Skin of body (tissue), 2 donors: ENCODE results near the gene KCNQ1. TPM values are rescaled to one million over a fixed set of nuclear protein-coding genes. Genes with fewer than 3 reads are reported as not detected.

Source experiments
- DNase-seq: peaks from one replicate; lab custom pipeline; 2025; lab: John Stamatoyannopoulos, UW
- total RNA-seq: library from RNA; depleted of rRNA; stranded (reverse); fragments of >200 nt; gene quantifications from one replicate; pipeline ENCODE4 v1.2.3, GENCODE V29; 2014

KCNQ1 gene
- total RNA-seq, 1 donor from 2014 or later = 1.3 TPM

DNA sequence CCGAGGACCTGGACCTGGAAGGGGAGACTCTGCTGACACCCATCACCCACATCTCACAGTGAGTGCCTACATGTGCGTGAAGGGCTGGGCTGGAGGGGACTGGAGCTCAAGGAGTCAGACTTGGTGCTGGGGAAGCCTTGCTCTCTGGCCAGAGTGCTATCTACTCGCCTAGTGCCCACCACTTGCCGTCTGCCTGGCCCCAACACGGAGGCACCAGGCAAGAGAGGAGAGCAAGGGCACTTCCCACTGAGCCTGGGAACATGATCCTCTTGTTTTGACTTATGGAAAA is 217.2 kb downstream of the KCNQ1 start:
- no peak for DNase-seq

GRCh38 chr11:2662430-2663299 is 217.9 kb downstream of the KCNQ1 start:
- DNase-seq = no peak

DNA sequence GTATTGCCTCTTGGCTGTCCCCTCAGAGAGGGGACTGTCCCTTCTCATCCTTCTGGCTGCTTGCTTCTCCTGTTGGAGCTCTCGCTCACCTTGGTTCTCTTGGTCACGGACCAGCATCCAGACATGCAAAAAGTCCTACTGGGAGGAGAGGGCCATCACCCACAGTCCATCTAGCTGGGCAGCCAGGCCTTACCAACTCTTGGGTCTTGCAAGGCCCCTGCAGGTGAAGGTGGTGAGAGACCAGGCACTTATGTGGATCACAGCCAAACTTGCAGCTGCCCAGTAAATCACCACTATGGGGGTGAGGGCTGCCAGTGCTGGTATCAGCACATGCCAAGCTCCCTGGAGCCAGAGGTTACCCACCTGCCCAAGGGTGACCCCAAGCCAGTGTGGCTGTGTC is 218.7 kb downstream of the KCNQ1 start:
- no peak for DNase-seq

DNA sequence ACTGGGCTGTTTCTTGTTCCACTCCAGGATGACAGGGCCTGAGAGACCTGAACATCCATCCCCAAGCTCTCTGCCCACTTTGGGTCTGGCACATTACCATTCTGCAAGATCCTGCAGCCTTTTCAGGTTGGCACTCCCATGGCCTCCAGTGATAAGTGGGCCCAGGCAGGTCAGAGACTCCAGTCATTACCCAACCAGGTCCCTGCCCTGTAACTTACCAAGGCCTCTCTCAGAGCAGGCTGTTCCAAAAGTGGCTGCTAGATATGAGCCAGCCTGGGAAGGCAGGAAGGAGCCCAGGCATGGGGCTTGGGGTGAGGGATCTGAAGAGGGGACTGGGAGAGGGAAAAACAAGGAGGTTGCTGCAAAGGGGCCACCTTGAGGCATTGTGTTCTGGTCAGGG is 219.1 kb downstream of the KCNQ1 start:
- DNase-seq = no peak

DNA sequence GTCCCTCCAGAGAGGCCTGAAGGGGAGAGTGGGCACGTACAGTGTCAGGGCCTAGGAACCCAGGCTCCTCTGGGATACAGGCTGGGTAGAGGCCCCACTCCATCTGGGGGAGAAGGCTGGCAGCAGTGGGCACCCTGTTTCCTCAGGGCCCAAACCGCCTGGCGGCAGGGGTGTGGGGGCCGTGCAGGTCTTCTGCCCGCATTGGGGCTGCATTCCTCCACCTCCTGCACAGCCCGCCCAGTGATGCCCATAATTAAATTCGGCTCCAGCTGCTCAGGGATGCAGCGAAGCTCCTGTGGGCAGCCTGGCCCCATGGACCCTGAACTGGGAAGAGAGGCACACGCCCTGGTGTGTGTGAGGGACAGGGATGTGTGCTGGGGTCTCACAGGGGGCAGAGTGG is 219.6 kb downstream of the KCNQ1 start:
- no peak for DNase-seq

- peak; percentile 18 for DNase-seq
These were observed 220.2 kb downstream of the KCNQ1 start for GRCh38 chr11:2664791-2665525.

- DNase-seq = no peak
These were observed 221.0 kb downstream of the KCNQ1 start for GRCh38 chr11:2665526-2666400.

- DNase-seq = no peak
These were observed 221.6 kb downstream of the KCNQ1 start for GRCh38 chr11:2666401-2666741.

DNA sequence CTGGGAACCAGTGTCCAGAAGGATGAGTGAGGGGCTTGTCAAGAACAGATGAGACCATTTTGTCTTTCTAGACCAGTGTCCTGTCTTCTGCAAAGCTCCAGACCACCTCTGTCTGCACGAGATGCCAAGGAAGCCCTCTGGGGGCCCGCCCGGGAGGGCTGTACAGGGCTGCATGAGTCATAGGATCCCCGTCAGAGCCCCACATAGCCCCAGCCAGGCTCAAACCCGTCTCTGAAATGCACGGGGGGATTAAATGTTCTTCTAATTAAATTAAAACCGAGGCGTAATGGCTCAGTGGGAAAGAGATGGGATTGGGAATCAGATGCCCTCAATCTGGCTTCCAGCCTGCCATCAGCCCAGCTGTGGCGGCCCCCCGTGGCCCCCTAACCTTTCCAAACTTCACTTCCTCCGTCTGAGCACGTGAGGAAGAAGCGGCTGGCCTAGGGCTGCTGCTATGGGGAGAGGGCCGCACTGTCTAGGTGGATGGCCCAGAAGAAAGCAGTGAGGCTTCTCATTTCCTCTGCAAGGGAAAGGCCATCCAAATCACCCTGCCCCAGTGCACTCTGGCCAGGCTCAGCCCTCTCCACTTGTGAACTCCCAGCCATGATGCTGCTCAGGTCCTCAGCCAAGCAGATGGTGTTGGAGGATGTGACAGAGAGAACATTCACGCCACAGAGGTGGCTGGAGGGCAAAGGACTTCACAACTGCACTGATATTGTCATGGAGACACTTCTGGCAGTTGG is 222.2 kb downstream of the KCNQ1 start:
- DNase-seq = no peak

DNA sequence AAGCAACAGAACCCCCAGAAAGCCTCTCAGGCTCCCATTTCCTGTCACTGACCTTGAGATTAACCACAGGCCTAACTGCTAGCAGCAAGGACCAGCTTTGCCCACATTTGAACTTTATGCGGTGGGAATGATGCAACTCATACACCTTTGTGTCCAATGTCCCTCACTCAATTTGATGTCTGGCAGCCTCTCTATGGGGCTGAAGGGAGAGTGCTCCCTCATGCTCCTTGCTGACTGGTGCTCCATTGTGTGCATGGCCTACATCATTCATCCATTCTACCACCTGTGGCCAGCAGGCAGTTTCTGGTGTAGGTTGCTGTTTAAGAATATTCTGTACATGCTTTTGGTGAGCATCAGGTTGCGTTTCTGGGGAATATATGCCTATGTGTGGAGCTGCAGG is 223.1 kb downstream of the KCNQ1 start:
- DNase-seq = no peak

- no peak for DNase-seq
These were observed 224.1 kb downstream of the KCNQ1 start for GRCh38 chr11:2668876-2669275.

- no peak for DNase-seq
These were observed 225.0 kb downstream of the KCNQ1 start for GRCh38 chr11:2669634-2670469.

DNA sequence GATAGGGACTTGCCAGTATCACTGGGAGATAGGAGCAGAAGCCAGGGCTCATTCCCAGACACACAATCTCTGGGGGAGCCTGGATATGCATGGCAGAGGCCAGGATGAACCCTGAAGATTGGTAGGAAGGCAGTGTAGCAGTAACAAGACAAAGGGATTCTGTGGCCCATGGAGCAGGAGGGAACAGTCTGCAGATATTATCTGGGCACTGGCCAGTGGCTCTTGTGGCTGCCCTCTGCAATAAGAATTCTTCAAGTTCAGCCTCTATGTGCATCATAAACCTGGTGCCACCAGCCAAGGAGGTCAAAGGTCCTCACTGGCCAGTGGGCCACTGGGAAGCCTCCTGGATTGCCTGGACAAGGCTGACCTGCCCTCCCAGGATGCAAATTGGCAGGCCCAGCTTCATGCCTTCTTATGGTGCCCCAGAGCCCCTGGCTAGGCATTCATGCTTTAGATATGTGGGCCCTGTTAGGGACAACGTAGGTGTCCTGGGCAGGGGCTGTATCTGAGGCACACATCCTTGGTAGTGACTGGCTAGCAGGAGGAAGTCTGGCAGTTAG is 225.8 kb downstream of the KCNQ1 start:
- no peak for DNase-seq

DNA sequence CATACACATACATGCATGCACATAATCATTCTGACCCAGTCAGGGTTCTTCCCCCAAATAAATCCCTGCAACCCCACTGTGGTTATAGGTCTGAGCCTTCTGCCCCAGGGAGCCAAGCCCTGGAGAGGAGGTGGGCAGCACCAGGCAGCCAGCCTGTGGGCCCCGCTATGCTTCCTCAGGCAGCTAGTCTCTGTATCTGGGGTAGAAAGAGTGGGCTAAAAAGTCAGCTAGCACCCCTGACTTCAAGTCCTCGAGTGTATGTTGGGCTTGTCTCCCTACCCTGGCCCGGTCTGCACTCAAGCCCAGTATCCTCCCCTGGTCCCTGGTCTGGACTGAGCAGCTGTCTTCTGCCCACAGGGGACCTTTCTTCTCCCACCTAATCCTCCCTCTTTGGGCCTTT is 226.9 kb downstream of the KCNQ1 start:
- DNase-seq = no peak

DNA sequence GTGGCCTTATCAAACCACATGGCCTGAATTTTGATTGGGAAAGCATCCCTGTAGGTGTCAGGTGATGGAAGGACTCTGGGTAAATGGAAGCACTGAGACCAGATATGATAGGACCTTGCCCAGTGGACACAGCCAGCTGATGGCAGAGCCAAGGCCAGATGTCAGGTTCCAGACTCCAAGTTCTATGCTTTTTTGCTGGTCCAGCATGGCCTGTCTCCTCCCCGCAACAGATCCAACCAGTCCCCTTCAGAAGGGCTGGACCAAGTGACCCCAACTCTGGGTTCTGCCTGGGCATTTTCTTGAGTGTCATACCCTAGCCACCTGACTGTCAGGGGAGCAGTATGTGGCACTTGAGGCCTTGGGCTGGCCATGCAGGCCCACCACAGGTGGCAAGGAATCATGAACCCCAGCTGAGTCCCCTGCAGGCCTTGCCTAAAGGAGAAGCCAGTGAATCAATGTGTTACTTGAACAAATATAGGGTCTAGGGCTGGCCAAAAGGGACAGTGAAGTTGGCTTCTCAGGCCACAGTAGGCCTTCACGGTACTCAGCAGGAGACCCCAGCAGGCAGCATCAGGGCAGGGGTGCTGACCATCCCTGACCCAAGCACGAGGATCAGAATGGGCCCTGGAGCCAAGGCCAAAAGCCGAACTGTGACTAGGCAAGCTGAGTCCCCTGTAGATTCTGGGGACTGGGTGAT is 227.9 kb downstream of the KCNQ1 start:
- no peak for DNase-seq

DNA sequence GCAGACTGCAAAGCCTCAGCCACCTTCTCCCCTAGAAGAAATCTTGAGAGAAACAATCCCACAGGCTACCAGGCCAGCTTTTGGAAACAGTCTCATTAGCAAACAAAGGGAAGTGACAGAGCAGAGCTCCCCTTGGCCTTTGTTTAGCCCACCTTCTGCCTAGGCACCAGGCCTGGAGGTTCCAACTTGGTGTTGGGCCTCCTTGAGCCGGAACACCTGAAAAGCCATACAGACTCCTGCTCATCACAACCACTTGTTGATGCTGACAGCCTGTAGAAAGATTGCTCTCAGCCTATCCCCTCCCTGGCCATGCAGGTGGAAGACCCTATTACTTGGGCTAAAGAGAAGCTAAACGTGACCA is 228.4 kb downstream of the KCNQ1 start:
- no peak for DNase-seq

DNA sequence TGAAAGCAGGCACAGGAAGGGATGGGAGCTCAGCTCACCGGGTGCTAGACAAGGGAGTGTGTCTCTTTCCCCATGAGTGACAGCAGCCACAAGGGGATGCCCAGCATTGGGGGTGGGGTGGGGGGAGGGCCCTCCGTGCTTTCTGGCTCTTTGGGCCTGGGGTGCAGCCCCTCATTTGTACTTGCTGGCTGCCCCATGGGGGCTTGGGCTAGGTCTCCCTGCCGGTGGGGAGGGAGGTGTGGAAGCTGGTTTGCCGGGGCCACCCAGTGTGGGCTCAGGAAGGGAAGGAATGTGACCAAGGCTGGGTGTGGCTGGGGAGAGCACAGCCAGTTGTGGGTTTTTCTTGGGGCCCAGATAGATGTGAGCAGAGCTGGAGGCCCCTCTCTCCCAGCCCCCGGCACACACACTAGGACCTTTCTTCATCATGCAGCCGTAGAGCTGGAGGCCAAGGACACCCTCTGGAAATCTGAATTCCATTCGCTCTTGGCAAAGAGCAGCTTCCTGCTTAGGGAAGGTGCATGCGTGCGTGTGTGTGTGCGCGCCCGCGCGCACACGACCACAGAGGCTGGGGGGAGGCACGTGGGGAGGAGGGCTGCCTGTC is 229.2 kb downstream of the KCNQ1 start:
- DNase-seq = no peak

GRCh38 chr11:2674658-2675131 is 229.9 kb downstream of the KCNQ1 start:
- no peak for DNase-seq

GRCh38 chr11:2675540-2675939 is 230.7 kb downstream of the KCNQ1 start:
- no peak for DNase-seq
